Measurements from ENCODE around the gene FAM111B. TPM values are rescaled to one million over a fixed set of nuclear protein-coding genes. Genes with fewer than 3 reads are reported as not detected.

The FAM111B gene
- total RNA-seq, 4 donors from 2014 or later, result 18.5 TPM; not detected in 3

- no peaks in the 10 kb centered on the region for H3K27me3 ChIP-seq
- peak; percentile 38 to 42 for DNase-seq
- H3K4me1 ChIP-seq, result peaks cover 0 to 10% of the 10 kb centered on the region in 2 donors
- TF ChIP-seq CTCF (IDR thresholded peaks at IDR 0.05) (no peak), POLR2A (IDR thresholded peaks at IDR 0.05) (no peak)
- intact Hi-C loops (cut with DNase I; ENCODE audit: low total_unique reads), result loop anchor here (5.0 to 10.0 kb wide), 2 partner anchors 34 to 111 kb away; no protein-coding TSS in a partner anchor
- peak overlapping the region; percentile 65 to 86 for H3K4me3 ChIP-seq
- H3K9me3 ChIP-seq, result no peaks in the 10 kb centered on the region
- H3K27ac ChIP-seq, result peak overlapping the region; percentile 77 to 89
- H3K36me3 ChIP-seq, result no peaks in the 10 kb centered on the region
Measured at GRCh38 chr11:59173080-59173963, 66.3 kb downstream of the FAM111B start.

GRCh38 chr11:59173964-59174663 lies 67.1 kb downstream of the FAM111B start:
- H3K4me3 ChIP-seq, result peak overlapping the region in 1 of 2 donors; percentile 86
- no peak for TF ChIP-seq POLR2A (IDR thresholded peaks at IDR 0.05)
- no peak for TF ChIP-seq CTCF (IDR thresholded peaks at IDR 0.05)
- intact Hi-C loops (cut with DNase I; ENCODE audit: low total_unique reads), result loop anchor here (5.0 to 10.0 kb wide), 2 partner anchors 33 to 111 kb away; no protein-coding TSS in a partner anchor

GRCh38 chr11:59174664-59175033 lies 67.6 kb downstream of the FAM111B start:
- intact Hi-C loops (cut with DNase I; ENCODE audit: low total_unique reads), result loop anchor here (5.0 to 10.0 kb wide), 2 partner anchors 33 to 110 kb away; no protein-coding TSS in a partner anchor
- TF ChIP-seq POLR2A (IDR thresholded peaks at IDR 0.05) (no peak), CTCF (IDR thresholded peaks at IDR 0.05) (no peak)
- DNase-seq, result no peak

More at GRCh38 chr11:59173964-59174663, 67.1 kb downstream of the FAM111B start:
- Histone ChIP-seq H3K27me3 (no peaks in the 10 kb centered on the region), H3K27ac (peak overlapping the region; percentile 77 to 89), H3K36me3 (no peaks in the 10 kb centered on the region), H3K9me3 (no peaks in the 10 kb centered on the region), H3K4me1 (peaks cover 0 to 10% of the 10 kb centered on the region in 2 donors)
- peak; percentile 28 to 54 for DNase-seq

GRCh38 chr11:59175091-59175501 lies 68.1 kb downstream of the FAM111B start:
- Histone ChIP-seq H3K4me1 (peaks cover 0 to 10% of the 10 kb centered on the region in 2 donors), H3K27me3 (no peaks in the 10 kb centered on the region), H3K4me3 (no peak overlapping the region), H3K9me3 (no peaks in the 10 kb centered on the region), H3K36me3 (no peaks in the 10 kb centered on the region), H3K27ac (no peak overlapping the region)
- DNase-seq, result no peak
- intact Hi-C loops (cut with DNase I; ENCODE audit: low total_unique reads), result loop anchor here (10.0 kb wide), 1 partner anchor 110 kb away; no protein-coding TSS in a partner anchor
- TF ChIP-seq POLR2A (IDR thresholded peaks at IDR 0.05) (no peak), CTCF (IDR thresholded peaks at IDR 0.05) (no peak)

More at GRCh38 chr11:59174664-59175033, 67.6 kb downstream of the FAM111B start:
- no peak overlapping the region for H3K4me3 ChIP-seq
- peak overlapping the region in 1 of 2 donors; percentile 77 for H3K27ac ChIP-seq
- peaks cover 0 to 10% of the 10 kb centered on the region in 2 donors for H3K4me1 ChIP-seq
- H3K9me3 ChIP-seq, result no peaks in the 10 kb centered on the region
- H3K27me3 ChIP-seq, result no peaks in the 10 kb centered on the region
- H3K36me3 ChIP-seq, result no peaks in the 10 kb centered on the region
